Nephron progenitor cell (in vitro differentiated cells): Measurements from ENCODE around the gene CALHM1.

Experiments used
- DNase-seq: peaks from one replicate; pipeline ENCODE4 v3.0.0; 2021
- H3K27ac Mint-ChIP-seq: 2 replicates; pipeline ENCODE4 v1.8.0; 2021; ENCODE audit warnings: mild to moderate bottlenecking, moderate library complexity, mixed read lengths
- H3K27me3 Mint-ChIP-seq: 2 replicates; pipeline ENCODE4 v1.8.0; 2021; ENCODE audit warnings: mild to moderate bottlenecking, low read depth, mixed read lengths; ENCODE audit not compliant: poor library complexity
- H3K36me3 Mint-ChIP-seq: 2 replicates; pipeline ENCODE4 v1.8.0; 2021; ENCODE audit warnings: low read depth, mixed read lengths
- H3K4me1 Mint-ChIP-seq: 2 replicates; pipeline ENCODE4 v1.8.0; 2021; ENCODE audit warnings: mixed read lengths
- H3K4me3 Mint-ChIP-seq: 2 replicates; pipeline ENCODE4 v1.8.0; 2021; ENCODE audit warnings: mild to moderate bottlenecking, moderate library complexity, mixed read lengths
- H3K9me3 Mint-ChIP-seq: 2 replicates; pipeline ENCODE4 v1.8.0; 2021; ENCODE audit warnings: mild to moderate bottlenecking, moderate library complexity, mixed read lengths
- TF ChIP-seq, protein P1 (sequence below): fragments of 200-600 bp; sonication (generic); IDR thresholded peaks from 2 replicates; pipeline ENCODE4 v1.5.0; 2021; ENCODE audit warnings: antibody characterized with exemption

Gene CALHM1

DNA sequence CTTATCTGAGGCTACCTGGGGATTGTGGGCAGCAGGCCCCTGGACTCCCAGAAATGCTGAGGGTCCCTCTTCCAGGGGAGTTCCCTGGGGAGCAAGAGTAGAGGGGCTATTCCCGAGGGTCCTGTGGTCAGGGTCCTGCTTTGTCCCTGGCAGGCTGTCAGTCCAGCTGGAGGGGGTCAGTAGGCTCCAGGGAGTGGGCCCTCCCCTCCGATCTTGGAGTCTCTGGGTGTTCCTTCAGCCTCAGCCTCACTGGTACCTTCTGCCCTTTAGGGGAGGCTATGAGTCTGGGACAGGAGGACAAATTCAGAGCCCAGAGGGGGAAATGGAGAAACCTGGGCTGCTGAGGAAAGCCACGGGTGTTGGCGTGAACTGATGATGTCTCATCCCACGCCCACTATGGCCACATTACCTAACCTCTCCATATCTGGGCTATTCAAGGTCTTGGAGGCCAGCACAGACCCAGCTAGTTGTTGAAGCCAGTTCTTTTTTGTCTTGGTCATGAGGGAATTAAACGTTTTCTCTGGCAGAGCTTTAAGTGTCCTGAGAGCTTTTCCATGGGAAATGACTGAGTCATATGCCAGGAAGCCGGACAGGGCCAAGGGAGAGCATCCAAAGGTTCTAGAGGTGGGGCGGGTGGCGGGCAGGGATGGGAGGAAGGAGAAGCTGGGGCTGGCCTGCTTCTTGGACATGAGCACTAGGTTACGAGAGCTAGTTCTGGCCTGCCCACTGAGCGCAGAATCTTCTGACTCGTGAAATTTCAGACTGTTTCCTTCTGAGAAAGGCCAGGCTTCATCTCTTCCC lies 12.7 kb downstream of the CALHM1 start:
- H3K4me3 Mint-ChIP-seq: no peak overlapping the region
- H3K36me3 Mint-ChIP-seq: peaks cover 43% of the 10 kb centered on the region
- peak overlapping the region; percentile 30 for H3K27ac Mint-ChIP-seq
- peaks cover 16% of the 10 kb centered on the region for H3K4me1 Mint-ChIP-seq
- peaks cover 5% of the 10 kb centered on the region for H3K27me3 Mint-ChIP-seq
- DNase-seq: no peak
- H3K9me3 Mint-ChIP-seq: no peaks in the 10 kb centered on the region
- TF ChIP-seq, protein P1, sequence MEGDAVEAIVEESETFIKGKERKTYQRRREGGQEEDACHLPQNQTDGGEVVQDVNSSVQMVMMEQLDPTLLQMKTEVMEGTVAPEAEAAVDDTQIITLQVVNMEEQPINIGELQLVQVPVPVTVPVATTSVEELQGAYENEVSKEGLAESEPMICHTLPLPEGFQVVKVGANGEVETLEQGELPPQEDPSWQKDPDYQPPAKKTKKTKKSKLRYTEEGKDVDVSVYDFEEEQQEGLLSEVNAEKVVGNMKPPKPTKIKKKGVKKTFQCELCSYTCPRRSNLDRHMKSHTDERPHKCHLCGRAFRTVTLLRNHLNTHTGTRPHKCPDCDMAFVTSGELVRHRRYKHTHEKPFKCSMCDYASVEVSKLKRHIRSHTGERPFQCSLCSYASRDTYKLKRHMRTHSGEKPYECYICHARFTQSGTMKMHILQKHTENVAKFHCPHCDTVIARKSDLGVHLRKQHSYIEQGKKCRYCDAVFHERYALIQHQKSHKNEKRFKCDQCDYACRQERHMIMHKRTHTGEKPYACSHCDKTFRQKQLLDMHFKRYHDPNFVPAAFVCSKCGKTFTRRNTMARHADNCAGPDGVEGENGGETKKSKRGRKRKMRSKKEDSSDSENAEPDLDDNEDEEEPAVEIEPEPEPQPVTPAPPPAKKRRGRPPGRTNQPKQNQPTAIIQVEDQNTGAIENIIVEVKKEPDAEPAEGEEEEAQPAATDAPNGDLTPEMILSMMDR: no peak

DNA sequence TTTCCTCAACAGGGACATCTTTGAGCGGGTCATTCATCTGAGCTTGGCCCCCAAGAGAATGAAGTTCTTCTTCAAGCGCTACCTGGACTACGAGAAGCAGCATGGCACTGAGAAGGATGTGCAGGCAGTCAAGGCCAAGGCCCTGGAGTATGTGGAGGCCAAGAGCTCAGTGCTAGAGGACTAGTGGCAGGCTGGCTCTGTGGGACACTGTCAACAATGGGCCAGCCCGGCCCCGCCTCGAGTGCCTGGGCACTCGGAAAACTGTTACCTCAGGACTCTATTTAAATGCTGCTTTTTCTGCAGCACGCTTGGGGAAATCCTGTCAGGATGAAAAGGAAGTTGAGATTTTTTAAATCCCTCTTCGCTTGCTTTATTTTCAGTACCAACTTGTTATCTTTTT lies 13.3 kb downstream of the CALHM1 start:
- H3K36me3 Mint-ChIP-seq: peaks cover 47% of the 10 kb centered on the region
- TF ChIP-seq, protein P1: no peak

DNA sequence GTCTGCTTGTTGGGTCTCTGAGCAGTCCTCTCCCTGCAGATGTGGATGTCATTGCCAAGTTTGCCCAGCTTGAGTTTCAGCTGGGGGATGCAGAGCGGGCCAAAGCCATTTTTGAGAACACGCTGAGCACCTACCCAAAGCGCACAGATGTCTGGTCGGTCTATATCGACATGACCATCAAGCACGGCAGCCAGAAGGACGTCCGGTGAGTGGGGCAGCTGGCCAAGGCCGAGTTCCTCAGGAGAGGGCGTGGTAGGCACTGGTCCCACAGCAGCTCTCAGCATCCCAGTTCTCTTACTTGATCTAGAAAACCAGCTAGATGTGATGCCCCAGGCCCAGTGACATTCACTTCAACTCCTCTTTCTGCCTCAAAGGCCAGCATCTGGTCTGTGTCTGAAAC lies 14.2 kb downstream of the CALHM1 start:
- Mint-ChIP-seq H3K27ac (no peak overlapping the region), H3K9me3 (no peaks in the 10 kb centered on the region), H3K4me3 (no peak overlapping the region), H3K4me1 (peaks cover 2% of the 10 kb centered on the region), H3K36me3 (peaks cover 54% of the 10 kb centered on the region), H3K27me3 (peaks cover 2% of the 10 kb centered on the region)
- TF ChIP-seq, protein P1: no peak
- no peak for DNase-seq

More for the DNA sequence above, 13.3 kb downstream of the CALHM1 start:
- no peaks in the 10 kb centered on the region for H3K9me3 Mint-ChIP-seq
- peak overlapping the region; percentile 76 for H3K27ac Mint-ChIP-seq
- DNase-seq: no peak
- H3K4me3 Mint-ChIP-seq: no peak overlapping the region
- peaks cover 5% of the 10 kb centered on the region for H3K27me3 Mint-ChIP-seq
- peaks cover 10% of the 10 kb centered on the region for H3K4me1 Mint-ChIP-seq

DNA sequence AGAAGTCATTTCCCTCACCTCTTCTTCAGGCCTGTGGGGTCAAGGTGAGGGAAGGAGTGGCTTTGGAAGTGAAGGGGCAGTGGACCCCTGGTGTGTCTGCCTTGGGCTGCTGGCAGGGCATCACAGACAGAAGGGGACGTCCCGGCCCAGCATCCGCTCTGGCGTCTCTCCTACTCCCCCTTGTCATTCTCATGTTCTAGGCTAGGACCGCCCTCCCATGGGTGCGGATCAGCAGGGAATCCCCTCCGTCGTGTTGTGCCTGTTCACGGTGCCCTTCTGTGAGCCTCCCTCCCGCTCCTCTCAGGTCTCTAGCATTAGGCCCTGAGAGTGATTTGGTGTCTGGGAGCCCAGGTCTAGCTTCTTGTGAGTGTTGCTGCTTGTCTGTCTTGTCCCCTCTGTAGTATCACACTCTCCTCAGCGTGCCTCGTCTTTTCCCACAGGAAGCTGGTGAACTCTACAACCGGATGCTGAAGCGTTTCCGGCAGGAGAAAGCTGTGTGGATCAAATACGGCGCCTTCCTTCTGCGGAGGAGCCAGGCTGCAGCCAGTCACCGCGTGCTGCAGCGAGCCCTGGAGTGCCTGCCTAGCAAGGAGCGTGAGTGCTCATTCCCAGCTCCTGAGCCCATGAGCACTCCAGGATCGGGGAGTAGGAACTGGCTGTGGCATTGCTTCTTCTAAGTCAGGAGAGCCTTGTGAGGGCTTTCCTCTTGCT lies 15.1 kb downstream of the CALHM1 start:
- no peak for DNase-seq
- TF ChIP-seq, protein P1: no peak
- Mint-ChIP-seq H3K27me3 (peaks cover 2% of the 10 kb centered on the region), H3K36me3 (peaks cover 51% of the 10 kb centered on the region), H3K4me1 (no peaks in the 10 kb centered on the region), H3K9me3 (no peaks in the 10 kb centered on the region), H3K4me3 (no peak overlapping the region), H3K27ac (peak overlapping the region; percentile 17)

DNA sequence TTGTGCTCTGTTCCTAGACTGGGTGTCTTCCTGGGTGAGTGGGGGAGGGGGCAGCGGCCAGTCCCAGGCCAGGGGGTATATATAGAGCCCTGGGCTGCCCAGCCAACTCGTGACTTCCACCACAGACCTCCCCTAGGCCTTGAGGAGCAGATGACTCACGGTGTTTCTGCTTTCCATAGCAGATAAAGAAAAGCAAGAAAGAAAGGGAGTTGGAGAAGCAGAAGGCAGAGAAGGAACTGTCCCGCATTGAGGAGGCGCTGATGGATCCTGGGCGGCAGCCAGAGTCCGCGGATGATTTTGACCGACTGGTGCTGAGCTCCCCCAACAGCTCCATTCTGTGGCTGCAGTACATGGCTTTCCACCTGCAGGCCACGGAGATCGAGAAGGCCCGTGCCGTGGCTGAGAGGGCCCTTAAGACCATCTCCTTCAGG lies 16.7 kb downstream of the CALHM1 start:
- Mint-ChIP-seq H3K4me1 (no peaks in the 10 kb centered on the region), H3K27ac (peak overlapping the region; percentile 54), H3K36me3 (peaks cover 53% of the 10 kb centered on the region), H3K27me3 (peaks cover 2% of the 10 kb centered on the region), H3K4me3 (no peak overlapping the region), H3K9me3 (no peaks in the 10 kb centered on the region)
- TF ChIP-seq, protein P1: no peak
- no peak for DNase-seq
